CD4-positive, alpha-beta T cell (primary cell): ENCODE data around the gene HIVEP1. TPM values are rescaled to one million over a fixed set of nuclear protein-coding genes. Genes with fewer than 3 reads are reported as not detected.
A peak's percentile ranks its signal among the peaks of the same experiment; 100 is the strongest.

ENCODE experiments used
- ATAC-seq: fragments of 200-7000 bp; cut with Tn5 transposase; one replicate; pipeline ENCODE4 v1.10.0; 2022; ENCODE audit warnings: mild to moderate bottlenecking; ENCODE audit not compliant: poor library complexity
- CTCF ChIA-PET: fragments of 350-600 bp; sonication (Branson Sonifier 250); formaldehyde crosslinking; loops from one replicate; lab custom pipeline; 2021; ENCODE audit warnings: antibody characterized with exemption, inconsistent platforms; lab: Charles Lee
- POLR2A ChIA-PET: fragments of 350-600 bp; sonication (Branson Sonifier 250); formaldehyde crosslinking; loops from one replicate; lab custom pipeline; 2021; ENCODE audit warnings: antibody characterized with exemption, inconsistent platforms; lab: Charles Lee
- DNase-seq, 14 experiments: peaks; one replicate each; pipeline ENCODE4 v3.0.0-alpha.2; 2013 to 2020; ENCODE audit warnings: mixed read lengths in 2 of 14
- H3K27ac ChIP-seq, 2 donors: one replicate each; pipeline versions ENCODE4 v1.5.1 to v1.7.0; 2013; ENCODE audit warnings: low read length in 2 of 2, low read depth in 1 of 2, mild to moderate bottlenecking in 1 of 2
- H3K27me3 ChIP-seq, 2 experiments: 1 replicate in 1 of 2; 2 replicates in 1 of 2; pipeline versions ENCODE4 v1.6.1 to v1.7.0; 2013; ENCODE audit warnings: low read length in 2 of 2, control low read depth in 1 of 2, mild to moderate bottlenecking in 1 of 2, moderate library complexity in 1 of 2; ENCODE audit not compliant: insufficient read depth in 2 of 2, control insufficient read depth in 1 of 2
- H3K36me3 ChIP-seq: one replicate; pipeline ENCODE4 v1.6.1; 2013; ENCODE audit warnings: low read length, control low read depth; ENCODE audit not compliant: insufficient read depth
- H3K4me1 ChIP-seq: one replicate; pipeline ENCODE4 v1.6.1; 2013; ENCODE audit warnings: low read length, control low read depth; ENCODE audit not compliant: insufficient read depth
- H3K4me3 ChIP-seq: one replicate; pipeline ENCODE4 v1.5.1; 2013; ENCODE audit warnings: mild to moderate bottlenecking, low read length, moderate library complexity
- H3K9me3 ChIP-seq, 2 experiments: 1 replicate in 1 of 2; 2 replicates in 1 of 2; pipeline versions ENCODE4 v1.6.1 to v1.7.0; 2013; ENCODE audit warnings: low read length in 2 of 2, mild to moderate bottlenecking in 2 of 2, control low read depth in 1 of 2, moderate library complexity in 1 of 2; ENCODE audit not compliant: control insufficient read depth in 1 of 2, insufficient read depth in 1 of 2
- H3K27ac Mint-ChIP-seq: one replicate; pipeline ENCODE4 v1.8.0; 2020; ENCODE audit warnings: mixed read lengths
- H3K27me3 Mint-ChIP-seq: one replicate; pipeline ENCODE4 v1.8.0; 2021; ENCODE audit warnings: mixed read lengths
- H3K36me3 Mint-ChIP-seq: one replicate; pipeline ENCODE4 v1.8.0; 2021; ENCODE audit warnings: low read depth, mixed read lengths
- H3K4me1 Mint-ChIP-seq: one replicate; pipeline ENCODE4 v1.8.0; 2021; ENCODE audit warnings: low read depth, mixed read lengths
- H3K4me3 Mint-ChIP-seq: one replicate; pipeline ENCODE4 v1.8.0; 2020; ENCODE audit warnings: mild to moderate bottlenecking, mixed read lengths
- H3K9me3 Mint-ChIP-seq: one replicate; pipeline ENCODE4 v1.8.0; 2020; ENCODE audit warnings: mixed read lengths
- intact Hi-C, 2 experiments: fragments of 100-400 bp; cut with DNase I in 1 of 2; cut with micrococcal nuclease in 1 of 2; formaldehyde crosslinking; loops; one replicate each; pipeline versions ENCODE4 v1.15.1 to v1.9.0; 2023 to 2025; cut with DNase I, micrococcal nuclease
- total RNA-seq, 174 experiments: library from RNA in 2 of 174; stranded (reverse) in 2 of 174; gene quantifications; one replicate each; pipeline ENCODE4 v1.2.3 and lab custom pipeline; 2021 to 2026
- TF ChIP-seq, protein P1 (sequence below): fragments of 200-600 bp; IDR thresholded peaks from one replicate; pipeline ENCODE4 v1.8.0; 2022; ENCODE audit warnings: antibody characterized with exemption, mild to moderate bottlenecking

HIVEP1 gene
- total RNA-seq, 2 experiments from 2014 or later = 76.3 to 78.8 TPM

- Mint-ChIP-seq H3K4me3 (no peak overlapping the region), H3K27me3 (no peaks in the 10 kb centered on the region), H3K27ac (no peak overlapping the region), H3K4me1 (peaks cover 30% of the 10 kb centered on the region), H3K9me3 (no peaks in the 10 kb centered on the region), H3K36me3 (no peaks in the 10 kb centered on the region)
- no peak overlapping the region for H3K27ac ChIP-seq
- intact Hi-C loops = loop anchor here in 1 of 2 experiments (5.0 kb wide), 1 partner anchor 67 kb away; no protein-coding TSS in a partner anchor
- no peaks in the 10 kb centered on the region for H3K36me3 ChIP-seq
- DNase-seq = peak in 4 of 14 experiments; percentile 17 to 73 (median 55)
- H3K4me1 ChIP-seq = peaks cover 3% of the 10 kb centered on the region
- H3K9me3 ChIP-seq = no peaks in the 10 kb centered on the region
- CTCF ChIA-PET = interaction anchor here (0.7 kb wide), 1 partner anchor 45 kb away, joined by 4 read pairs; no protein-coding TSS in a partner anchor
- TF ChIP-seq, protein P1, sequence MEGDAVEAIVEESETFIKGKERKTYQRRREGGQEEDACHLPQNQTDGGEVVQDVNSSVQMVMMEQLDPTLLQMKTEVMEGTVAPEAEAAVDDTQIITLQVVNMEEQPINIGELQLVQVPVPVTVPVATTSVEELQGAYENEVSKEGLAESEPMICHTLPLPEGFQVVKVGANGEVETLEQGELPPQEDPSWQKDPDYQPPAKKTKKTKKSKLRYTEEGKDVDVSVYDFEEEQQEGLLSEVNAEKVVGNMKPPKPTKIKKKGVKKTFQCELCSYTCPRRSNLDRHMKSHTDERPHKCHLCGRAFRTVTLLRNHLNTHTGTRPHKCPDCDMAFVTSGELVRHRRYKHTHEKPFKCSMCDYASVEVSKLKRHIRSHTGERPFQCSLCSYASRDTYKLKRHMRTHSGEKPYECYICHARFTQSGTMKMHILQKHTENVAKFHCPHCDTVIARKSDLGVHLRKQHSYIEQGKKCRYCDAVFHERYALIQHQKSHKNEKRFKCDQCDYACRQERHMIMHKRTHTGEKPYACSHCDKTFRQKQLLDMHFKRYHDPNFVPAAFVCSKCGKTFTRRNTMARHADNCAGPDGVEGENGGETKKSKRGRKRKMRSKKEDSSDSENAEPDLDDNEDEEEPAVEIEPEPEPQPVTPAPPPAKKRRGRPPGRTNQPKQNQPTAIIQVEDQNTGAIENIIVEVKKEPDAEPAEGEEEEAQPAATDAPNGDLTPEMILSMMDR = no peak
- H3K27me3 ChIP-seq = no peaks in the 10 kb centered on the region
- no peak overlapping the region for H3K4me3 ChIP-seq
- ATAC-seq = no peak
- POLR2A ChIA-PET = interaction anchor here (0.6 kb wide), 1 partner anchor 1570 kb away, joined by 3 read pairs; no protein-coding TSS in a partner anchor
Measured at GRCh38 chr6:11975353-11975977, 36.6 kb upstream of the HIVEP1 start.

- Mint-ChIP-seq H3K4me3 (no peak overlapping the region), H3K9me3 (no peaks in the 10 kb centered on the region), H3K27me3 (no peaks in the 10 kb centered on the region), H3K27ac (no peak overlapping the region), H3K36me3 (no peaks in the 10 kb centered on the region), H3K4me1 (peaks cover 30% of the 10 kb centered on the region)
- Histone ChIP-seq H3K4me3 (no peak overlapping the region), H3K27ac (no peak overlapping the region), H3K27me3 (no peaks in the 10 kb centered on the region), H3K4me1 (peaks cover 3% of the 10 kb centered on the region), H3K36me3 (no peaks in the 10 kb centered on the region), H3K9me3 (no peaks in the 10 kb centered on the region)
- CTCF ChIA-PET = no interaction called here
- intact Hi-C loops = loop anchor here in 1 of 2 experiments (5.0 kb wide), 1 partner anchor 66 kb away; no protein-coding TSS in a partner anchor
- no peak for ATAC-seq
- DNase-seq = no peak
- TF ChIP-seq, protein P1 = no peak
- POLR2A ChIA-PET = no interaction called here
Measured at GRCh38 chr6:11976489-11976888, 35.6 kb upstream of the HIVEP1 start.

- H3K27ac Mint-ChIP-seq = no peak overlapping the region
- no peak overlapping the region for H3K4me3 Mint-ChIP-seq
- peaks cover 3% of the 10 kb centered on the region for H3K4me1 ChIP-seq
- TF ChIP-seq, protein P1 = no peak
- H3K9me3 Mint-ChIP-seq = no peaks in the 10 kb centered on the region
- ATAC-seq = no peak
- ChIA-PET POLR2A (no interaction called here), CTCF (no interaction called here)
- DNase-seq = no peak
- no peaks in the 10 kb centered on the region for H3K27me3 ChIP-seq
- H3K9me3 ChIP-seq = no peaks in the 10 kb centered on the region
- H3K27me3 Mint-ChIP-seq = no peaks in the 10 kb centered on the region
- peaks cover 30% of the 10 kb centered on the region for H3K4me1 Mint-ChIP-seq
- H3K4me3 ChIP-seq = no peak overlapping the region
- no peak overlapping the region for H3K27ac ChIP-seq
- H3K36me3 ChIP-seq = no peaks in the 10 kb centered on the region
- intact Hi-C loops = loop anchor here in 1 of 2 experiments (5.0 kb wide), 1 partner anchor 65 kb away; no protein-coding TSS in a partner anchor
- no peaks in the 10 kb centered on the region for H3K36me3 Mint-ChIP-seq
Measured at GRCh38 chr6:11977193-11977592, 34.9 kb upstream of the HIVEP1 start.
